Peyer's patch (tissue), 4 donors: ENCODE data around the gene RNF126. TPM values are rescaled to one million over a fixed set of nuclear protein-coding genes. Genes with fewer than 3 reads are reported as not detected.
A peak's percentile ranks its signal among the peaks of the same experiment; 100 is the strongest.

Source experiments
- DNase-seq, 3 donors: peaks; one replicate each; pipeline ENCODE4 v3.0.0-alpha.2; 2017 to 2019
- H3K27ac ChIP-seq, 4 donors: fragments of 200-600 bp; sonication (generic); one replicate each; pipeline ENCODE4 v1.5.1; 2016 to 2019
- H3K27me3 ChIP-seq, 2 donors: fragments of 200-600 bp; sonication (generic); one replicate each; pipeline ENCODE4 v1.5.1; 2019
- H3K36me3 ChIP-seq, 3 donors: fragments of 200-600 bp; sonication (generic); one replicate each; pipeline ENCODE4 v1.5.1; 2016 to 2019
- H3K4me1 ChIP-seq, 4 donors: fragments of 200-600 bp; sonication (generic); one replicate each; pipeline ENCODE4 v1.5.1; 2016 to 2019
- H3K4me3 ChIP-seq, 4 donors: fragments of 200-600 bp; sonication (generic); 1 replicate in 3 of 4; 2 replicates in 1 of 4; pipeline ENCODE4 v1.5.1; 2016 to 2019; ENCODE audit warnings: mild to moderate bottlenecking in 1 of 4
- H3K9me3 ChIP-seq, 4 donors: fragments of 200-600 bp; sonication (generic); one replicate each; pipeline ENCODE4 v1.5.1; 2016 to 2019; ENCODE audit warnings: mild to moderate bottlenecking in 1 of 4
- CTCF ChIP-seq, 6 experiments: fragments of 450-650 bp in 4 of 6; fragments of 200-600 bp in 2 of 6; sonication (generic) in 1 of 6; IDR thresholded peaks; one replicate each; pipeline ENCODE4 v1.5.1; 2017 to 2019; ENCODE audit warnings: antibody characterized with exemption in 6 of 6, mild to moderate bottlenecking in 3 of 6, moderate library complexity in 1 of 6
- POLR2A ChIP-seq, 2 donors: fragments of 450-650 bp; IDR thresholded peaks; one replicate each; pipeline ENCODE4 v1.5.1; 2017; ENCODE audit warnings: antibody characterized with exemption in 2 of 2, mild to moderate bottlenecking in 2 of 2, moderate library complexity in 2 of 2
- total RNA-seq, 4 donors: library from RNA; depleted of rRNA; stranded (reverse); fragments of >200 nt; gene quantifications; one replicate each; pipeline ENCODE4 v1.1.0, GENCODE V29; 2016

Gene RNF126
- total RNA-seq, 4 donors from 2014 or later, result 83.3 to 119 (median 115) TPM

DNA sequence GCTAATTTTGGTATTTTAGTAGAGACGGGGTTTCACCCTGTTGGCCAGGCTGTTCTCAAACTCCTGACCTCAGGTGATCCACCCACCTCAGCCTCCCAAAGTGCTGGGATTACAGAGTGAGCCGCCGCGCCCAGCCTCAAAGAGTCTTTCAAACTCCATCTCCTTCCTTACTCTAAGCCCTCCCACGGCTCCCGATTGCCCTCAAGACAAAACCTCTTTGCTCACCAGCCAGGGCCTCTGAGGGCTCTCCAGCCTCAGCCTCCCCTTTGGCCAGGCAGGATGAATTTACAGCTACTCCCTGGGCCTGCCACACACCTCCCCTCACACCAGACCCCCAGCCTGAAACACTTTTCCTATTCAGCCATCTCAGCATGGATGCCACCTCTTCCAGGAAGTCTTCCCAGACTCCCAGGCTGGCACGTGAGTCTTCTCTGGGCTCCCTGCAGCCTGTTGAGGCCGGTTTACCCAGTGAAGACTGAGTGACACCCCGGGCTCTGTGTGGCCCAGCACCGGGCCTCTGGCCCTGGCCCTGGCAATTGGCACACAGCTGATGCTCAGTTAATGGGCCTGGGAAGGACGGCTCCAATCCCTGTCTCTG lies 24.7 kb upstream of the RNF126 start:
- H3K27me3 ChIP-seq, result no peaks in the 10 kb centered on the region

GRCh38 chr19:686589-687297 lies 23.7 kb upstream of the RNF126 start:
- no peak overlapping the region for H3K27ac ChIP-seq
- H3K4me3 ChIP-seq, result no peak overlapping the region
- H3K36me3 ChIP-seq, result no peaks in the 10 kb centered on the region
- no peaks in the 10 kb centered on the region for H3K4me1 ChIP-seq
- DNase-seq, result no peak
- H3K9me3 ChIP-seq, result no peaks in the 10 kb centered on the region
- TF ChIP-seq CTCF (IDR thresholded peaks at IDR 0.05) (no peak), POLR2A (IDR thresholded peaks at IDR 0.05) (no peak)
- H3K27me3 ChIP-seq, result no peaks in the 10 kb centered on the region

More for the DNA sequence above, 24.7 kb upstream of the RNF126 start:
- no peaks in the 10 kb centered on the region for H3K36me3 ChIP-seq
- no peak for TF ChIP-seq POLR2A (IDR thresholded peaks at IDR 0.05)
- TF ChIP-seq CTCF (IDR thresholded peaks at IDR 0.05), result no peak
- no peaks in the 10 kb centered on the region for H3K9me3 ChIP-seq
- H3K4me1 ChIP-seq, result no peaks in the 10 kb centered on the region
- H3K27ac ChIP-seq, result no peak overlapping the region
- DNase-seq, result no peak
- no peak overlapping the region for H3K4me3 ChIP-seq

DNA sequence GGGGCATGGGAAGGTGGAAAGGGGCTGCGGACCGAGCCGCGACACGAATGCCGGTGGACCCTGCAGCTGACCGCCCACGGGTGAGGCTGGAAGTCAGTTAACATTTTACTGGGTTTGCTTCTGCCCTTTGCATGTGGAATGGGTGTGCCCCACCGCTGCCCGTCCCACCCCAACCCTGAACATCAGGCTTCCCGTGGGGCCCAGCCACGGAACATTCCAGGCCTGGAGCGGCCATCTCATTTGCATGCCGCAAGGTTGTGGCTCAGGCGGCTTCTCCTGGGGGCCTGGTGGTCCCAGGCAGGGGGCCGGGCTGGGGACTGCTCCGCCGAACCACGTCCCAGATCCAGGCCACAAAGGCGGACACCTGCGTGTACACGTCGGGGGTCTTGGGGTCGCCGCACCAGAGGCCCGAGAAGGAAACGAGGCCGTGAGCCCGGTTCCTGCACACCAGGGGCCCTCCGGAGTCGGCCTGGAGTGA lies 22.5 kb upstream of the RNF126 start:
- DNase-seq, result no peak
- no peaks in the 10 kb centered on the region for H3K36me3 ChIP-seq
- H3K27ac ChIP-seq, result no peak overlapping the region
- no peak overlapping the region for H3K4me3 ChIP-seq
- peaks cover 0 to 9% (median 0%) of the 10 kb centered on the region in 4 donors for H3K4me1 ChIP-seq
- no peaks in the 10 kb centered on the region for H3K9me3 ChIP-seq
- TF ChIP-seq CTCF (IDR thresholded peaks at IDR 0.05), result no peak
- no peak for TF ChIP-seq POLR2A (IDR thresholded peaks at IDR 0.05)
- no peaks in the 10 kb centered on the region for H3K27me3 ChIP-seq

DNA sequence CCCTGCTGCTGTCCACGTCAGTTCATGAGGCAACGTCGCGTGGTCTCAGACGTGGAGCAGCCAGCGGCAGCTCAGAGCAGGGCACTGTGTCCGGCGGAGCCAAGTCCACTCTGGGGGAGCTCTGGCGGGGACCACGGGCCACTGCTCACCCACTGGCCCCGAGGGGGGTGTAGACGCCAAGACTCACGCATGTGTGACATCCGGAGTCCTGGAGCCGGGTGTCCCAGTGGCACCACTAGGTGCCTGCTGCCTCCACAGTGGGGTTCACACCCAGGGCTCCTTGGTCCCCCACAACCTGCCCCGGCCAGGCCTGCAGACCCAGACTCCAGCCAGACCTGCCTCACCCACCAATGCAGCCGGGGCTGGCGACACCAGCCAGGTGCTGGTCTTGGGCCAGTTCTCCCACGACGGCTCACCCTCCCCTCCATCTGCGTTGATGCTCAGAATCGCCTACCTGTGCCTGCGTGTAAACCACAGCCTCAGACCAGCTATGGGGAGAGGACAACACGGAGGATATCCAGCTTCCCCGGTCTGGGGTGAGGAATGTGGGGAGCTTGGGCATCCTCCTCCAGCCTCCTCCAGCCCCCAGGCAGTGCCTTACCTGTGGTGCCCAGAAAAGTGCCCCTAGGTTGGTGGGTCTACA lies 19.8 kb upstream of the RNF126 start:
- Histone ChIP-seq H3K27me3 (no peaks in the 10 kb centered on the region), H3K36me3 (no peaks in the 10 kb centered on the region), H3K4me3 (no peak overlapping the region), H3K9me3 (no peaks in the 10 kb centered on the region), H3K4me1 (peaks cover 0 to 19% (median 10%) of the 10 kb centered on the region in 4 donors), H3K27ac (no peak overlapping the region)
- DNase-seq, result no peak
- TF ChIP-seq CTCF (IDR thresholded peaks at IDR 0.05) (no peak), POLR2A (IDR thresholded peaks at IDR 0.05) (no peak)

- Histone ChIP-seq H3K27ac (peak overlapping the region; percentile 76 to 96 (median 91)), H3K9me3 (no peaks in the 10 kb centered on the region), H3K36me3 (no peaks in the 10 kb centered on the region), H3K4me1 (peaks cover 0 to 31% (median 11%) of the 10 kb centered on the region in 4 donors), H3K27me3 (peaks cover 0 to 3% of the 10 kb centered on the region in 2 donors), H3K4me3 (peak overlapping the region; percentile 72 to 95 (median 85))
- DNase-seq, result peak in 2 of 3 donors; percentile 86 to 94
- TF ChIP-seq POLR2A (IDR thresholded peaks at IDR 0.05), result no peak
- no peak for TF ChIP-seq CTCF (IDR thresholded peaks at IDR 0.05)
Observed at GRCh38 chr19:681029-682019, 18.3 kb upstream of the RNF126 start.
